Ascending aorta (tissue), 2 donors: Measurements from ENCODE around the gene GRHL3. TPM values are rescaled to one million over a fixed set of nuclear protein-coding genes. Genes with fewer than 3 reads are reported as not detected.
"Not testable (repeated sequence)": the region's sequence is repeated elsewhere in the genome, so short reads cannot be mapped to it uniquely, and the experiment has no call there.

Experiments used
- DNase-seq, 2 donors: peaks; one replicate each; pipeline ENCODE4 v3.0.0-alpha.2; 2019; ENCODE audit warnings: low spot score in 2 of 2
- H3K27ac ChIP-seq, 2 donors: fragments of 200-600 bp; sonication (generic); one replicate each; pipeline ENCODE4 v1.5.1; 2016 to 2017; ENCODE audit warnings: mild to moderate bottlenecking in 1 of 2
- H3K27me3 ChIP-seq: fragments of 200-600 bp; sonication (generic); one replicate; pipeline ENCODE4 v1.5.1; 2017
- H3K36me3 ChIP-seq, 2 donors: fragments of 200-600 bp; sonication (generic); one replicate each; pipeline ENCODE4 v1.5.1; 2016
- H3K4me1 ChIP-seq, 2 donors: fragments of 200-600 bp; sonication (generic); one replicate each; pipeline ENCODE4 v1.5.1; 2016 to 2017; ENCODE audit warnings: mild to moderate bottlenecking in 1 of 2
- H3K4me3 ChIP-seq, 2 donors: fragments of 200-600 bp; sonication (generic); one replicate each; pipeline ENCODE4 v1.5.1; 2016 to 2017; ENCODE audit warnings: mild to moderate bottlenecking in 1 of 2
- H3K9me3 ChIP-seq, 2 donors: fragments of 200-600 bp; sonication (generic); one replicate each; pipeline ENCODE4 v1.5.1; 2016
- intact Hi-C: fragments of 100-400 bp; cut with DNase I; formaldehyde crosslinking; loops from one replicate; pipeline ENCODE4 v1.15.1; 2023
- total RNA-seq: library from RNA; depleted of rRNA; stranded (reverse); fragments of >200 nt; gene quantifications from one replicate; pipeline ENCODE4 v1.1.0, GENCODE V29; 2016
- TF ChIP-seq, protein P1 (sequence below), 3 experiments: fragments of 200-600 bp in 2 of 3; fragments of 450-650 bp in 1 of 3; sonication (generic) in 2 of 3; IDR thresholded peaks; one replicate each; pipeline ENCODE4 v1.5.1; 2016 to 2019; ENCODE audit warnings: antibody characterized with exemption in 3 of 3, mild to moderate bottlenecking in 1 of 3, moderate library complexity in 1 of 3

The GRHL3 gene
- not detected for total RNA-seq

DNA sequence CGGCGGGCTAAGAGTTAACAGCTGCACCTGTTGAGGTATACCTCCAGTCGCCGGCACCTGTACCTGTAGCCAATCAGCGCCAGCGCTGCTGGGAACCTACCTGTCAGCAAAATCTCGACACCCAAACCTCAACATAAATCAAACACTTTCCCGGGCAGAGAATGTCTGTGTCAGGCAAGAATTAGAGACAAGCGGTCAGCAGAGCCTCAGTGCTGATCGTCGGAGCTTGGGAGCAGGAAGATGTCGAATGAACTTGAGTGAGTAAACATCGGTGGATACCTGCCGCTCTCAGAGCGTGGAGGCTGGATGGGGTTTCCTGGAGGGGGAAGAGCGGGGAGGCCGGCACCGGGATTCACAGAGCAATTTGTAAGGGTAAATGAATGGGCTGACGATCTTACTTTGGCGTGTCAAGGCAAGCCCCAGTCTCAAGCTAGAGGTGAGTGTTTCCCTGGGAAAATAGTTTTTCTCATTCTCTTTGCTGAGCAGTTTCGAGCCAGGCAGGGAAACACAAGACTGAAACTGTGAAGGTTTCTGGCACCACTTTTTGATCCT, at the start of gene GRHL3:
Gene GRHL3, plus strand, starts transcription at position 46 of the 552 bp plus-strand sequence. Its CDS starts 195 bp downstream, at position 241.
- peaks cover 5 to 6% of the 10 kb centered on the region in 2 donors for H3K4me1 ChIP-seq
- H3K4me3 ChIP-seq, result no peak within 1 kb of the TSS
- no peak for DNase-seq
- no peak within 1 kb of the TSS for H3K27ac ChIP-seq
- H3K36me3 ChIP-seq, result no peaks in the 10 kb centered on the region
- no peaks in the 10 kb centered on the region for H3K27me3 ChIP-seq
- H3K9me3 ChIP-seq, result no peaks in the 10 kb centered on the region
- intact Hi-C loops, result no loop called here
- TF ChIP-seq, protein P1, sequence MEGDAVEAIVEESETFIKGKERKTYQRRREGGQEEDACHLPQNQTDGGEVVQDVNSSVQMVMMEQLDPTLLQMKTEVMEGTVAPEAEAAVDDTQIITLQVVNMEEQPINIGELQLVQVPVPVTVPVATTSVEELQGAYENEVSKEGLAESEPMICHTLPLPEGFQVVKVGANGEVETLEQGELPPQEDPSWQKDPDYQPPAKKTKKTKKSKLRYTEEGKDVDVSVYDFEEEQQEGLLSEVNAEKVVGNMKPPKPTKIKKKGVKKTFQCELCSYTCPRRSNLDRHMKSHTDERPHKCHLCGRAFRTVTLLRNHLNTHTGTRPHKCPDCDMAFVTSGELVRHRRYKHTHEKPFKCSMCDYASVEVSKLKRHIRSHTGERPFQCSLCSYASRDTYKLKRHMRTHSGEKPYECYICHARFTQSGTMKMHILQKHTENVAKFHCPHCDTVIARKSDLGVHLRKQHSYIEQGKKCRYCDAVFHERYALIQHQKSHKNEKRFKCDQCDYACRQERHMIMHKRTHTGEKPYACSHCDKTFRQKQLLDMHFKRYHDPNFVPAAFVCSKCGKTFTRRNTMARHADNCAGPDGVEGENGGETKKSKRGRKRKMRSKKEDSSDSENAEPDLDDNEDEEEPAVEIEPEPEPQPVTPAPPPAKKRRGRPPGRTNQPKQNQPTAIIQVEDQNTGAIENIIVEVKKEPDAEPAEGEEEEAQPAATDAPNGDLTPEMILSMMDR (IDR thresholded peaks at IDR 0.05), result no peak

GRCh38 chr1:24274203-24275103, 44.7 kb upstream of the GRHL3 start:
- H3K36me3 ChIP-seq, H3K27ac ChIP-seq: not testable (repeated sequence)

DNA sequence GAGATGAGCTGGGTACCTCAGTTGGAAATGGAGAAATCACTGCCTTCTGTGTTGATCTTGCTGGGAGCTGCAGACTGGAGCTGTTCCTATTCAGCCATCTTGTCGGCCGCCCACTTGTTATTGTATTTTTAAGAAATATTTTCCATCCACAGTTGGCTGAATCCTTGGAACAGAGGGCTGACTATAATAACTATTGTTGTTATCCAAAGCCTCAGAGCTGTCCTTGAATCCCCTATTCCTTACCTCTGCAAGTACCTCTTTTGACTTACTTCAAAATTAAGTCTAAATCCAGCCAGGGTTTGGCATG, 44.1 kb upstream of the GRHL3 start:
- H3K9me3 ChIP-seq, result no peaks in the 10 kb centered on the region
- intact Hi-C loops, result no loop called here

More at GRCh38 chr1:24274203-24275103, 44.7 kb upstream of the GRHL3 start:
- H3K4me1 ChIP-seq, H3K27me3 ChIP-seq, DNase-seq, intact Hi-C loops, H3K4me3 ChIP-seq, H3K9me3 ChIP-seq: not testable (repeated sequence)

DNA sequence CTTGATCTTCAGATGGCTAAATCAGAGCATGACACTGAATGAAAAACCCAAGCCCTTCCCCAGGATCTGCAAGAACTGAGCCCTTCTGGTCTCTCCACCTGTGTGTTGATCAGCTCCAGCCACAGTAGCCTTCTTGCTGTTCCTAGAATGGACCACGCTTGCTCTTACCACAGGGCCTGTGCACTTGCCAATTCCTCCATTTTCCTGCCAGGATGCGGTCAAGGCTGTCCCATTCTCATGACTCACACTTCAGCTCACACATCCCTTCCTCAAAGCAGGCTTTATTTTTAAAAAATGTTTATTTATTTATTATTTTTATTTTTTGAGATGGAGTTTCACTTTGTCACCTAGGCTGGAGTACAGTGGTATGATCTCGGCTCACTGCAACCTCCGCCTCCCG, 43.6 kb upstream of the GRHL3 start:
- TF ChIP-seq, protein P1 (IDR thresholded peaks at IDR 0.05), result no peak
- no peaks in the 10 kb centered on the region for H3K4me1 ChIP-seq
- no peaks in the 10 kb centered on the region for H3K36me3 ChIP-seq
- intact Hi-C loops, result no loop called here
- no peak overlapping the region for H3K27ac ChIP-seq
- H3K4me3 ChIP-seq, result no peak overlapping the region
- H3K27me3 ChIP-seq, result no peaks in the 10 kb centered on the region
- no peaks in the 10 kb centered on the region for H3K9me3 ChIP-seq
- DNase-seq, result no peak

More for the DNA sequence above, 44.1 kb upstream of the GRHL3 start:
- TF ChIP-seq, protein P1 (IDR thresholded peaks at IDR 0.05), result no peak
- H3K4me1 ChIP-seq, result no peaks in the 10 kb centered on the region
- H3K27me3 ChIP-seq, result no peaks in the 10 kb centered on the region
- H3K36me3 ChIP-seq, result no peaks in the 10 kb centered on the region
- no peak overlapping the region for H3K27ac ChIP-seq
- H3K4me3 ChIP-seq, result no peak overlapping the region
- DNase-seq, result no peak

GRCh38 chr1:24276791-24277190, 42.4 kb upstream of the GRHL3 start:
- intact Hi-C loops, result no loop called here
- no peaks in the 10 kb centered on the region for H3K36me3 ChIP-seq
- H3K9me3 ChIP-seq, result no peaks in the 10 kb centered on the region
- TF ChIP-seq, protein P1 (IDR thresholded peaks at IDR 0.05), result no peak
- no peaks in the 10 kb centered on the region for H3K27me3 ChIP-seq
- no peak for DNase-seq
- H3K27ac ChIP-seq, result no peak overlapping the region
- no peak overlapping the region for H3K4me3 ChIP-seq
- no peaks in the 10 kb centered on the region for H3K4me1 ChIP-seq

DNA sequence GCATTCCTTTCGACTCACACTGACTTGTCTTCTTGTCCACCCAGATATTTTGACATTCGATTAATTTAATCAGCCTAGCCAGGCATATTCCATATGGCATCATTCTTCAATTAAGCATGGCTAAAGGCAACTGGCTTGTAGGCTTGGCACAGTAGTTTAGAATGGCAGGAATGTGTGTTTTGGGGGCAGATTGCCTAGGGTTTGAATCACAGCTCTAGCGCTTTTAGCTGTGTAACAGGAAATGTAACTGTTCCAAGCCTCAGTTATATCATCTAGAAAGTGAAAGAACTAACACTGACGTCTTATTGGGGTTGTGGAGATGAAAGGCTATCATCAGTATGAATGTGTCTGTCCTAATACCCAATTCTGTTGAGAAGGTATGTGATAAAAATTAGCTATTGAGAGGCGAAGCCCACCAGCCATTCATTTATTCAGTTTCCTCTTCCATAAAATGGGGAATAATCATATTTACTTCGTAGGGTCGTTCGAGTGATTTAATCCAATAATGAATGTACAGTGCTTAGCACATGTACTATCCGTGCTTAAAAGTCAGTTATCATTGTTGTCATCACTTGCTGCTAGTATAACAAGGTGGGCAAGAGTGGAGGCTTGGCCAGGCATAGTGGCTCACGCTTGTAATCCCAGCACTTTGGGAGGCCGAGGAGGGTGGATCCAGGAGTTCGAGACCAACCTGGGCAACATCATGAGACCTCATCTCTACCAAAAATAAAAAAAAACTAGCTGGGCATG, 41.6 kb upstream of the GRHL3 start:
- Histone ChIP-seq H3K27ac (no peak overlapping the region), H3K9me3 (no peaks in the 10 kb centered on the region), H3K4me1 (no peaks in the 10 kb centered on the region), H3K36me3 (no peaks in the 10 kb centered on the region), H3K27me3 (no peaks in the 10 kb centered on the region), H3K4me3 (no peak overlapping the region)
- TF ChIP-seq, protein P1 (IDR thresholded peaks at IDR 0.05), result no peak
- intact Hi-C loops, result no loop called here
- DNase-seq, result no peak
